Spleen (tissue), 11 donors: ENCODE measurements around the gene KARS1. TPM values are rescaled to one million over a fixed set of nuclear protein-coding genes. Genes with fewer than 3 reads are reported as not detected.

Source experiments
- DNase-seq: peaks from one replicate; pipeline ENCODE4 v3.0.0-alpha.2; 2020
- H3K27ac ChIP-seq, 8 donors: fragments of 200-600 bp; sonication (generic) in 7 of 8; 1 replicate in 4 of 8; 2 replicates in 4 of 8; pipeline versions ENCODE4 v1.5.0 to v1.8.0; 2016 to 2021; ENCODE audit warnings: inconsistent platforms in 4 of 8, mild to moderate bottlenecking in 4 of 8, moderate library complexity in 1 of 8
- H3K27me3 ChIP-seq, 7 donors: fragments of 200-600 bp; sonication (generic) in 6 of 7; replicated peaks in 1 of 7; 1 replicate in 4 of 7; 2 replicates in 3 of 7; pipeline versions ENCODE4 v1.5.0 to v1.8.0; 2016 to 2021; ENCODE audit warnings: inconsistent platforms in 3 of 7, mild to moderate bottlenecking in 1 of 7
- H3K36me3 ChIP-seq, 6 donors: fragments of 200-600 bp; sonication (generic) in 5 of 6; 1 replicate in 4 of 6; 2 replicates in 2 of 6; pipeline versions ENCODE4 v1.5.0 to v1.8.0; 2016 to 2021; ENCODE audit warnings: inconsistent platforms in 2 of 6
- H3K4me1 ChIP-seq, 6 donors: fragments of 200-600 bp; sonication (generic) in 5 of 6; 1 replicate in 3 of 6; 2 replicates in 3 of 6; pipeline versions ENCODE4 v1.5.0 to v1.8.0; 2016 to 2021; ENCODE audit warnings: inconsistent platforms in 3 of 6
- H3K4me3 ChIP-seq, 8 donors: fragments of 200-600 bp; sonication (generic) in 7 of 8; 1 replicate in 4 of 8; 2 replicates in 4 of 8; pipeline versions ENCODE4 v1.5.0 to v1.8.0; 2016 to 2021; ENCODE audit warnings: inconsistent platforms in 4 of 8, mild to moderate bottlenecking in 4 of 8, moderate library complexity in 2 of 8
- H3K9me3 ChIP-seq, 8 donors: fragments of 200-600 bp; sonication (generic) in 7 of 8; 1 replicate in 4 of 8; 2 replicates in 4 of 8; pipeline versions ENCODE4 v1.5.0 to v1.8.0; 2016 to 2021; ENCODE audit warnings: inconsistent platforms in 4 of 8
- POLR2A ChIP-seq, 3 donors: fragments of 450-650 bp; IDR thresholded peaks; one replicate each; pipeline ENCODE4 v1.5.1; 2017; ENCODE audit warnings: antibody characterized with exemption in 3 of 3, mild to moderate bottlenecking in 1 of 3
- POLR2AphosphoS5 ChIP-seq, 3 donors: sonication (generic); formaldehyde crosslinking; IDR thresholded peaks; one replicate each; pipeline ENCODE4 v1.5.1; 2017; ENCODE audit warnings: antibody characterized with exemption in 3 of 3
- WGBS, 5 donors: extraction: QIAGEN DNeasy Blood & Tissue Kit in 3 of 5; methylation state at CpG; one replicate each; pipeline versions ENCODE4 v1.1.5 to v1.1.7; 2013 to 2018; 5-methylcytosine and 5-hydroxymethylcytosine counted together
- intact Hi-C: fragments of 100-400 bp; cut with DNase I; formaldehyde crosslinking; loops from one replicate; pipeline ENCODE4 v1.15.0; 2023; ENCODE audit warnings: low total_unique reads
- polyA plus RNA-seq, 3 donors: library from polyadenylated mRNA; stranded (reverse); fragments of 200-250 nt; gene quantifications; one replicate each; pipeline ENCODE4 v1.2.1, GENCODE V29; 2013
- total RNA-seq, 7 donors: library from RNA; depleted of rRNA in 3 of 7; stranded (reverse); fragments of >200 nt in 3 of 7; fragmentation: NEBNext Ultra II Directional in 4 of 7; extraction: Animal tissue kit (Norgen Biotek cat#: 25700) in 4 of 7; gene quantifications; one replicate each; pipeline versions ENCODE4 v1.1.0 to v1.2.1, GENCODE V29; 2016 to 2021
- TF ChIP-seq, protein P1 (sequence below), 11 experiments: fragments of 200-600 bp in 7 of 11; fragments of 450-650 bp in 4 of 11; sonication (generic) in 4 of 11; IDR thresholded peaks in 8 of 11; conservative IDR thresholded peaks in 3 of 11; 1 replicate in 7 of 11; 2 replicates in 4 of 11; pipeline versions ENCODE4 v1.4.0 to v1.8.0; 2016 to 2021; ENCODE audit warnings: antibody characterized with exemption in 11 of 11, inconsistent platforms in 4 of 11, mild to moderate bottlenecking in 1 of 11
- donor health status: healthy with polysubstance abuse.
- donor health status: DM: no; HTN: no; CAD: no; lungs with moderate emphysema.
- donor health status: DM: no; HTN: no; CAD: no.
- donor health status: Bipolar disorder and iron deficiency.
- donor health status: healthy.
- donor health status: DM: no; HTN: no; CAD: no.
- donor health status: DM: yes; HTN: yes; CAD: no.

The KARS1 gene
- total and polyA plus RNA-seq, 10 donors = 63.7 to 97.7 (median 87.6) TPM

DNA sequence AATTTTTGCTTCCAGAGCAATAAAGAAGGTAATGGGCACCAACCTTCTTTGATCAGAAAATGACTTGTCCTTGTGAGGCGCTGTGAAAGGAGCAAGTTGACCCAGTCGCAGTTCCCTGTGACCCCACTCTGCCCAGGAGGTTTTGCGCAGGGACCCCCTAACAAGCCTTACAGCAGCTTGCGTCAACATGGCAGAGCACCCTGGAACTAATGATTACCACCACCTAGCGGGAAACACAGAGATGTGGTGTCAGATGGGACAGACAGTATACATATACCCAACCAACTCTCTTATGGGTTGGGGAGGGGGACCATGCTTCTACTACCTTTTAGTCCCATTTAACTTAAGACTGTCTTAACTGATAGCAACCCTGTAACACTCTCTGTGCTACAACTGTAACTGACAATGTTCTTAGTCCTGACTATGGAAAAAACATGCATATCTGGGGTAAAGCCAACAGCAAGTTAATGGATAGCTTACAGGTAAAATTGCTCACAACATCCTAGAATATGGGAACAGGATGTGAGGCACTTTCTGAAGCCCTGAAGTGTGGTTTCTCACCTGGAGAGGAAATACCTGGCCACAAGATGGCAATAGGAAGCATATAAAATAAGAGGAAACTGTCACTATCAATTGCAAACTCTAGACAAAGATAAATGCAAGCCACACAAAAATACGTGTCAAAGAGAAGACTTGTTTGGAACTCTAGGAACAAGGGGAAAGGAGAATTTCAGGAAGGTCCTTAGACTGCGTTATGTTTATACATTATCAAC is 3.0 kb downstream of the KARS1 start:
- Histone ChIP-seq H3K9me3 (no peaks in the 10 kb centered on the region), H3K4me3 (peak overlapping the region in 1 of 8 donors; percentile 14), H3K27me3 (no peaks in the 10 kb centered on the region), H3K27ac (peak overlapping the region in 2 of 8 donors; percentile 5 to 52), H3K4me1 (peaks cover 29 to 62% (median 38%) of the 10 kb centered on the region in 6 donors), H3K36me3 (peaks cover 0 to 63% (median 46%) of the 10 kb centered on the region in 6 donors)
- TF ChIP-seq POLR2AphosphoS5 (IDR thresholded peaks at IDR 0.05) = no peak
- TF ChIP-seq POLR2A (IDR thresholded peaks at IDR 0.05) = no peak
- TF ChIP-seq, protein P1, sequence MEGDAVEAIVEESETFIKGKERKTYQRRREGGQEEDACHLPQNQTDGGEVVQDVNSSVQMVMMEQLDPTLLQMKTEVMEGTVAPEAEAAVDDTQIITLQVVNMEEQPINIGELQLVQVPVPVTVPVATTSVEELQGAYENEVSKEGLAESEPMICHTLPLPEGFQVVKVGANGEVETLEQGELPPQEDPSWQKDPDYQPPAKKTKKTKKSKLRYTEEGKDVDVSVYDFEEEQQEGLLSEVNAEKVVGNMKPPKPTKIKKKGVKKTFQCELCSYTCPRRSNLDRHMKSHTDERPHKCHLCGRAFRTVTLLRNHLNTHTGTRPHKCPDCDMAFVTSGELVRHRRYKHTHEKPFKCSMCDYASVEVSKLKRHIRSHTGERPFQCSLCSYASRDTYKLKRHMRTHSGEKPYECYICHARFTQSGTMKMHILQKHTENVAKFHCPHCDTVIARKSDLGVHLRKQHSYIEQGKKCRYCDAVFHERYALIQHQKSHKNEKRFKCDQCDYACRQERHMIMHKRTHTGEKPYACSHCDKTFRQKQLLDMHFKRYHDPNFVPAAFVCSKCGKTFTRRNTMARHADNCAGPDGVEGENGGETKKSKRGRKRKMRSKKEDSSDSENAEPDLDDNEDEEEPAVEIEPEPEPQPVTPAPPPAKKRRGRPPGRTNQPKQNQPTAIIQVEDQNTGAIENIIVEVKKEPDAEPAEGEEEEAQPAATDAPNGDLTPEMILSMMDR (IDR thresholded peaks at IDR 0.05 in 8 of 11, conservative IDR thresholded peaks at IDR 0.05 in 3 of 11) = no peak
- intact Hi-C loops = no loop called here
- 86 to 90% (median 89%) methylated on average over 7 of the region's 7 CpGs for WGBS, 5 donors
- DNase-seq = no peak

DNA sequence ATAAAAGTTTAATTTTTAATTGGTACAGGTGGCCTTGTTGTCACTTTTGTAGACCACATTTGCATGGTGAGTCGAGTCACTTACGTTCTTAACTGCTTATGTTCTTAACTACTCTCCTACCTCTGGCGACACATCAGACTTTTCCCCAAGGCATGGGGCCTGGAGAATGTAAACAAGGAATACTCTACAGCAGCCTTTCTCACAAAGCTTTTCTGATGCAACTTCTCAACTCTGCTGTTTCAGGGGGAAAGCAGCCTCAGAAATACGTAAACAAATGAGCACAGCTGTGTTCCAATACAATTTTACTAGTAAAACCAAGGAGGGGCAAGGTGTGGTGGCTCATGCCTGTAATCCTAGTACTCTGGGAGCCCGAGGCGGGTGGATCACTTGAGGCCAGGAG is 6.9 kb downstream of the KARS1 start:
- no peak overlapping the region for H3K4me3 ChIP-seq
- no peaks in the 10 kb centered on the region for H3K9me3 ChIP-seq
- intact Hi-C loops = no loop called here
- H3K36me3 ChIP-seq = peaks cover 0 to 100% (median 82%) of the 10 kb centered on the region in 6 donors
- 91 to 98% (median 96%) methylated on average over 6 of the region's 6 CpGs for WGBS, 5 donors
- H3K27ac ChIP-seq = no peak overlapping the region
- no peak for DNase-seq
- H3K4me1 ChIP-seq = peaks cover 16 to 54% (median 24%) of the 10 kb centered on the region in 6 donors
- H3K27me3 ChIP-seq = no peaks in the 10 kb centered on the region
- TF ChIP-seq POLR2A (IDR thresholded peaks at IDR 0.05) = no peak
- TF ChIP-seq, protein P1 (IDR thresholded peaks at IDR 0.05 in 8 of 11, conservative IDR thresholded peaks at IDR 0.05 in 3 of 11) = no peak
- no peak for TF ChIP-seq POLR2AphosphoS5 (IDR thresholded peaks at IDR 0.05)

DNA sequence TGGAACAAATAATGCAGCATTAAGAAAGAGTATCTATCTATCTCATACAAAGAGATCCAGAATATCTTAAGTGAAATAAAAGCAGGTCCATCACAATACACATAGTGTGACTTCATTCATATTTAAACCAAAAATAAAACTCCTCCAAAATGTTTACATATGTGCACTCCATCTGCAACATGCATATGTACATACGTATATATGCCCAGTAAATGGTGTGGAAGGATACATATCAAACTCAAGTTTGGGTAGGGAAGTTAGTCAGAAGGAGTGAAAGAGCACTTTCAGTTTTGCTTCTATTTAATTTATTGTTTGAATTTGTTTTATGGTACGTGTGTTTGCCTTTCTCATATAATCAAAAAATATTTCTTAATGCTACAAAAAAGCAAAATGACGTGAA is 12.4 kb downstream of the KARS1 start:
- TF ChIP-seq POLR2AphosphoS5 (IDR thresholded peaks at IDR 0.05) (no peak), POLR2A (IDR thresholded peaks at IDR 0.05) (no peak)
- TF ChIP-seq, protein P1 (IDR thresholded peaks at IDR 0.05 in 8 of 11, conservative IDR thresholded peaks at IDR 0.05 in 3 of 11) = no peak
- no peak overlapping the region for H3K4me3 ChIP-seq
- no peak overlapping the region for H3K27ac ChIP-seq
- peaks cover 11 to 100% (median 98%) of the 10 kb centered on the region in 6 donors for H3K36me3 ChIP-seq
- intact Hi-C loops = no loop called here
- 72 to 92% (median 90%) methylated on average over 3 of the region's 3 CpGs for WGBS, 5 donors
- no peaks in the 10 kb centered on the region for H3K9me3 ChIP-seq
- DNase-seq = no peak
- peaks cover 0 to 9% (median 0%) of the 10 kb centered on the region in 6 donors for H3K4me1 ChIP-seq
- no peaks in the 10 kb centered on the region for H3K27me3 ChIP-seq

DNA sequence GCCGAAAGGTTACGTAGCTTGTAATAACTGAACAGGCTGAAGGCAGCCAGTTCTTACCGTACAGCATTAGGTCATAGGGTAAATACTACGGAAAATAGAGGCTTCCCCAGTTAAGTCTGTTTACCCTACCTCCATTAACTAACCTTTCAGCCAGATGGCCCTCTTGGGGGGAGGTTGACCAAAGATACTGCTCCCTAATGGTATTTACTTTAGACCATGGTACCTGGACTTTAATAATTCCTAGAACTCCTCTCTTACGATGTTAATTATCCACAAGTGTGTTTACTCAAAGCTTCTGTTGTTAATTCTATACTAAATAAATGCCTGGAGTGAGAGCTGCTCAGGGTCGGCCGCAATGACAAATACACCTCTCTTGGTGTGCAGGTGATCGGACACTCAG is 14.6 kb downstream of the KARS1 start:
- WGBS, 5 donors = 91 to 98% (median 94%) methylated on average over 8 of the region's 8 CpGs

More for the DNA sequence above, 14.6 kb downstream of the KARS1 start:
- no peaks in the 10 kb centered on the region for H3K9me3 ChIP-seq
- intact Hi-C loops = no loop called here
- DNase-seq = no peak
- TF ChIP-seq POLR2AphosphoS5 (IDR thresholded peaks at IDR 0.05) = no peak
- no peak for TF ChIP-seq POLR2A (IDR thresholded peaks at IDR 0.05)
- TF ChIP-seq, protein P1 (IDR thresholded peaks at IDR 0.05 in 8 of 11, conservative IDR thresholded peaks at IDR 0.05 in 3 of 11) = no peak
- peaks cover 0 to 12% (median 10%) of the 10 kb centered on the region in 6 donors for H3K4me1 ChIP-seq
- H3K36me3 ChIP-seq = peaks cover 15 to 100% (median 100%) of the 10 kb centered on the region in 6 donors
- no peak overlapping the region for H3K27ac ChIP-seq
- H3K4me3 ChIP-seq = no peak overlapping the region
- no peaks in the 10 kb centered on the region for H3K27me3 ChIP-seq
